Fibroblast of the conjunctiva (primary cell): Measurements from ENCODE around the gene MRPL24.
A peak's percentile ranks its signal among the peaks of the same experiment; 100 is the strongest.

ENCODE experiments used
- DNase-seq: peaks from one replicate; pipeline ENCODE4 v3.0.0-alpha.2; 2010; ENCODE audit warnings: low read depth

The MRPL24 gene

DNA sequence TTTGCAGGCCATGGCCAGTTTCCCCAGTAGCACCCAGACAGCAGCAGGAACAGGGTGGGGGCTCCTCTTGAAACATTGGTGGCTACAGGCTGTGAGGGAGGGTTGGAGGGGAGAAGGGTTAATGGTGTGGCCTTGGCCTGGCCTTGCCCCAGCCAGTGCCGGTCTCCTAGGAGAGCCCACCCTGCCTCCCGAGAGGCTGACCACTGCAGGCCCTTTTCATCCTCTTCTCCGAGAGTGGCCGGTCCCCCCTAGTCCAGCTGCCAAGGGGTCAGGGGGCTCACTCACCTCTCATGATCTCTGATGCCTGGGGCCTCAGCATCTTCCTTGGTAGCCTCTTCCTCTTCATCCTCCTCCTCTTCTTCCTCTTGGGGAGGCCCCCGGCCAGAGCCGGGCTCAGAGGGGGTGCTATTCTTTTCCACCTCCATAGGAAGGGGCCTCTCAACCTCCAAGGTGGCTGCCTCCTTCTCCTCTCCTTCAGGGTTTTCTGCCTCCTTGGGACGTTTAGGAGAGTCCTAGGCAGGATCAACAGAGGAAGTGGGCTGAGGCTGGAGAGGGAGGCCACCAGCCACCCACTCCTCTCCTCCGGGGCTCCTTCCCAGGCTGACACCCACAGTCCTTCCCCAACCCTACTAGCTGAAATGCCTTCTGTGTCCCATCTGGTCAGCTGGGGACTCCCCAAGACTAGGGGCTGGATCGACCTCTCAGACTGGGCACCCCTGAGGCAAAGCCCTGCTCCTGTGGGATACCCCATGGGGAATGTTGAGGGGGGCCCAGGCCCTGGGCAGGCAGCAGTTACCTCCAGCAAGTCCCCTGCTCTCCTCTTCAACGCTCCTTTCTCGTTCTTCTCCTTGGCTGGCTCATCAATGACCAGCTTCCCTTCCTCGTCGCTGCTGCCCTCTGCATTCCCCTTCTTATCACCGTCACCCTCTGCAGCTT lies 2.7 kb upstream of the MRPL24 start:
- DNase-seq = no peak

GRCh38 chr1:156742801-156743200 lies 1.9 kb upstream of the MRPL24 start:
- no peak for DNase-seq

DNA sequence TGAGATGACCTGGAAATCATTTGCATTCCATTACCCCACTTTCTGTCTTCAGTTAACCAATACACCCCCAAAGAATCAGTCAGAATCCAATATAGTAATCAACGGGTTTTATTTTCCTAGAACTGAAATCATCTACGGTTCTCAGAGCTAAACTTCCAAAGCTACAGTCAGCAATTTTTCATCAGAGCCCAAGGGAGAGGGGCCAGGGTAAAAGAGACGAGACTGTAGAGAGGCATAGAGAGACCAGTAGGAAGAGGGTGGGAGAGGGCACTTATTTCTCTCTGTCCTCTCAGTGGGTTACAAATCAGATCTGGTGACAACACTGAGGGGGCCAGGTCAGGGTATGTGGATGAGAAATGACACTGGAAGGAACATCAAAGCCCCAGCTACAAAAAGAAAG lies 1.1 kb upstream of the MRPL24 start:
- no peak for DNase-seq

- DNase-seq = no peak
Measured at GRCh38 chr1:156741481-156741983, 644 bp upstream of the MRPL24 start.

- DNase-seq = no peak
Measured at GRCh38 chr1:156740237-156740740, 599 bp downstream of the MRPL24 start.

DNA sequence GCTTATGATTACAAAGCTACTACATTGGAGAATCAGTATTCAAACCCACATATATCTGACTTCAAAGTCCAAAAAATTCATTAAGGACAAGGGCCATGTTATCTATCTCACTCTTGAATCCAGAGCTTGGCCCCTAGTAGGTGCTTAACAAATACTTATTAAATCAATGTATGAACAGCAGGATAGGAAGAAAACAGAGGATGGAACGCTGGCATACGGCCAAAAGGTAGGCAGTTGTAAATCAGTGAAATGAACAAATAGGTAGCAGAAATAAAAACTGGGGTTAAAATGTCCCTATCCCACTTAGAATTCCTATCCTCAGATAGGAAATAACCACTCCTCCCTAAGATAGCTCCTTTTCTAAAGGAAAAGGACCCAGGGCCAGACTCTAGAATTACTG lies 2.0 kb downstream of the MRPL24 start:
- DNase-seq = no peak

DNA sequence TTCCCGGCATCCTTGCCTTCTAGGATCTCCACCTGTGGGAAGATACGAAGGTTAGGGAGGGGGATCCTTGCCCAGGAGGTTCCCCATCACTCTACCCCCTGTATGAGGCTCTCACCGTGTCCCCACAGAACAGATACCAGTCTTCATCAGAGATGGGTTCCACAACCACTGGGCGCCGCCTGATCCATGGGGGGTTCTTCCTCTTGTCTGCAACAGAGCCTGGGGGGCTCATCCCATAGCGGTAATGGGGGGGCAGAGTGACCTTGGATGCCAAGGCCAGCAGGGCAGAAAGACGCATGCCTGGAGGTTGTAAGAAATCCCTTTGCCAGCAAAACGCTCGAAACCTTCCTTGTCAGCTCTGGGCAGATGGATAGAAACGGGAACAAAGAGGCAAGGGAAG lies 2.5 kb downstream of the MRPL24 start:
- DNase-seq = no peak

GRCh38 chr1:156733989-156734584 lies 6.8 kb downstream of the MRPL24 start:
- no peak for DNase-seq

- DNase-seq = peak; percentile 97
Measured at GRCh38 chr1:156728599-156729462, 12.1 kb downstream of the MRPL24 start, which contains the start of gene ISG20L2. Gene ISG20L2, minus strand, starts transcription at chr1:156728766. Its CDS starts 1,114 bp downstream, at chr1:156727652.

GRCh38 chr1:156727926-156728598 lies 12.8 kb downstream of the MRPL24 start, which contains the start of gene METTL25B:
Gene METTL25B, plus strand, starts transcription at chr1:156728469. Its CDS starts 636 bp downstream, at chr1:156729105.
- DNase-seq = no peak

GRCh38 chr1:156727492-156727891 lies 13.4 kb downstream of the MRPL24 start:
- no peak for DNase-seq

- no peak for DNase-seq
Measured at GRCh38 chr1:156726549-156727226, 14.2 kb downstream of the MRPL24 start.

GRCh38 chr1:156725683-156726280 lies 15.1 kb downstream of the MRPL24 start:
- peak; percentile 89 for DNase-seq

DNA sequence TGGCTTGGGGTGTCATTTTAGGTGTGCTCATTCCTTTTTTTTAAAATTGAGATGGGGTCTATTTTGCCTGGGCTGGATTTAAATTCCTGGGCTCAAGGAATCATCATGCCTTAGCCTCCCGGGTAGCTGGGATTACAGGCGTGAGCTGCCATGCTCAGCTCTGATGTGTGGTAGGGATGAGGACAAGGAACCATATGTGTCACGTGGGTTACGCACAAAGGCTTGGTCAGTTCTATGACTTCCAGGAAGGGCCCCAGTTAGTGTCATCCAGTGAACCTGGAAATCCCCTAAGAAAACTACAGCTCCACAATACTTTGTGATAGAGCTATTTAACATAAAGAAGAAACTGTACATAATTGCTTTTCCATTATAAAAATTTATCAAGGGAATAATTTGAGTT lies 19.4 kb downstream of the MRPL24 start:
- DNase-seq = no peak

DNA sequence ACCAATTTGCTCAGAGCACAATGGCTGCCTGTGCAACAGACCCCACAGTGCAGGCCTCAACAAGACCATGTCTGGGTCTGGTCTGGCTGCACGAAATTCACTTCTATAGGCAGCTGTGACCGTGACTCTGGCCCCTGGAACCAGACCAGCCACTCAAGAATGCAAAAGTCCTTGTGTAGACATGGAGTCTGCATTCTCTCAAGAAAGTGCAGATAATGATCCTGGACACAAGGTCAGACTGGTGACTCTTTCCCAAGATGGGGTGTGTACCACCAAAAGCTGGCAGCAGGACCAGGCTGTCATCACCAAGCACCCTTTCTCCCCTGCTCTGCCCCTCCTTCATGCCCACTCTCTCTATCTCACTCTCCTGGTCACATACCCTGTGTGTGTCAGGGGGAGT lies 19.8 kb downstream of the MRPL24 start:
- no peak for DNase-seq

DNA sequence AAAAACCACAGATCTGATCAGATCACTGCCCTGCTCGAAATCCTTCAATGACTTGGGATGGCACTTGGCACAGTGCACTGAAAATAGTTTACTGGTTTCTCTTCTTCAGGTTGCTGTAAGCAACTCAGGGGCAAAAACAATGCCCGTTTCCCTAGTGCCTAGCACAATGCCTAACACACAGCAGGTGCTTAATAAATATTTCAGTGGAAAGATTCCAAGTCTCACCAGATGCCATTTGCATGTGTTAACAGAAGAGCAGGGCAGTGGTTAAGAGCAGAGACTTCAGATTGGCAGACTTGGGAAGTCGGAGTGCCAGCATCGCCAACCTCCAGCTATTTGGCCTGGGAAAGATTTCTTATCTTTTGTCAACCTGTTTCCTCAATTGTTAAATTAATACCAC lies 23.5 kb downstream of the MRPL24 start:
- DNase-seq = no peak

DNA sequence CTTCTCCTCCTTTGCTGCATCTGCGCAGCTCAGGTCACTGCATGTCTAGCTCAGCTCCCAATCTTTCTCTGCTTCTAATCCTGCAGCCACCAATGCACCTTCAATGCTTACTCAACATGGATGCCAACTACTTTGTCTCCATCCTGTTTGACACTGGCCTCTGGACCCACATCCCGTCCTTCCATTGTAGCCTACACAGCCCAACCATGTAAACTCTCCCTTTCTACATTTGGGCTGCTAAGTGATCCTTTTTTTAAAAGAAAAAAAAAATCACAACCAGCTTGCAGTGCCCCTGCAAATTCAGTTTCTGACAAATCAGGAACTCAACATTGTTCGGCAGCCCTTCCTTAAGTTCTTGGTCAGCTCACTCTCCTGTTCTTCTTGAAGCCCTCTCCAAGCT lies 26.1 kb downstream of the MRPL24 start:
- DNase-seq = no peak

DNA sequence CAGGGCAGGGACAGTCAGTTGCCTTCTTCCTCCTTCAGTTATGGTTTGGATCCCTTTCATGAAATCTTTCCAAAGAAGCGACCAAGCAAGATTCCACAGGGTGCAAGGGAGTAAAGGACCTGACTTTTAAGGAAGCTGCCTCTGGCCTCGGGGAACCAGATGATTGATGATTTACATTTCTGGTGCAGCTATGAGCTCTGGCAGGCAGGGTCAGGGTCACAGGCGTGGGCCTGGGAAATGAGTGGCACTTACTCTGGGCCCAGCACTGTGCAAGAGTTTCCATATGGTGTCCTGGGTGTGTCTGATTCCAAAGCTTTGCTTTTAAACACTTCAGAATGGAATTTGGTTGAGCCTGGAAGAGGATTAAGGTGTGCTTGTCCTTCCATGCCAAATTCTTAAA lies 28.3 kb downstream of the MRPL24 start:
- DNase-seq = no peak

DNA sequence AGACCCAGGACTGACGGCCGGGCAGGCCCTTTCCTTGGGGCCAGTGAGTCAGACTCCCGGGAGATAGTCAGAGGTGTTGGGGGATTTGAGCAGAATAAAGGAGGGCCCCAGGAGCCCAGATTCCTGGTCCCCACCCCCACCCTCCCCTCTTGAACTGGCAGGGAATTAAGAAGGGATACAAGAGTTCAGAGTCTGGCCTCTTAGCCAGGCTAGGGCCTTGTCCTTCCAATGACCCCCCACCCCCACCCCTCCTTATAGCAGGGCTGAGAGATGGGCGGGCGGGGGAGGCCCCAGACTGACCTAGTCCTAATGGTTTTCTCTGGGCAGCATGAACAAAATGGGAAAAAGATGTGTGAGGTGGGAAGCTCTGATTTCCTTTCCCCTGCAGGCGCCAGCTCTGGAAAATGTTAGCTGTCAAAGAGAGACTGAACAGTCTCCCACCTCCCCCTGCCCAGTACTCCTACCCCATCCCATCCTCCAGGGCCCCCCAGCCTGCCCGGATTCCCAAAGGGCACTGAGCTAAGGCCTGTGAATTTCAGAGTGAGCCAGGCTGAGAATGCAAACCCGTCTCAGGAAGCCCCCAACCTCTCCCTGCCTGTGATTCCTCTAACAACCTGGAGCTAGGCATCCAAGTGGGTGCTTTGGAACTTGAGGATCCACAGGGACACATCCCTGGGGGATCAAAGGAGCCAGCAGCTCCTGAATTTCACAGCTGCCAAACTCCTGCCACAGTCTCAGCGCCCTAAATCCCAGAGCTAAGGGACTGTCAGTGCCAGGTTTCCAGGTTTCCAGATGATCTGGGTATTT lies 29.7 kb downstream of the MRPL24 start:
- no peak for DNase-seq
